ENCODE data around the gene EPHA2. TPM values are rescaled to one million over a fixed set of nuclear protein-coding genes. Genes with fewer than 3 reads are reported as not detected.

The EPHA2 gene
- total and polyA plus RNA-seq, 2 donors (not counting 3 experiments of a cell fraction or from before 2014, with no cell fraction given) = 141 to 147 TPM

GRCh38 chr1:16131636-16132324 lies 24.1 kb downstream of the EPHA2 start:
- H3K36me3 ChIP-seq (ENCODE audit: control insufficient read depth in 2 of 2, extremely low read depth in 1 of 2, insufficient read depth in 2 of 2, low read length in 2 of 2) = peaks cover 66 to 85% of the 10 kb centered on the region in 2 experiments
- peaks cover 5% of the 10 kb centered on the region for H3K4me1 ChIP-seq (ENCODE audit: control insufficient read depth, extremely low read depth, insufficient read depth, low read length)
- dilution Hi-C loops (cut with MboI; ENCODE audit: extremely low pct_ligation_motif_present, low sequenced_read_pairs) = no loop called here
- intact Hi-C loops (cut with micrococcal nuclease) = no loop called here
- H3K9ac ChIP-seq (replicated peaks; ENCODE audit: extremely low read depth, insufficient read depth, low read length) = no peak overlapping the region
- no peak for TF ChIP-seq EZH2 (IDR thresholded peaks at IDR 0.05; ENCODE audit: borderline replicate concordance, low read depth, low read length, severe bottlenecking)
- no peak for TF ChIP-seq FOS (IDR thresholded peaks at IDR 0.05; ENCODE audit: borderline replicate concordance, insufficient read depth, low read length)
- TF ChIP-seq GATA2 (IDR thresholded peaks at IDR 0.05; ENCODE audit: insufficient read depth, insufficient read length, low read depth, low read length) = no peak
- no peak for TF ChIP-seq POLR2A (IDR thresholded peaks at IDR 0.05; ENCODE audit: low read depth, low read length)
- no peak for TF ChIP-seq POLR2AphosphoS5 (IDR thresholded peaks at IDR 0.05; ENCODE audit: insufficient read depth, low read depth, low read length)
- TF ChIP-seq CTCF (IDR thresholded peaks at IDR 0.05; ENCODE audit: extremely low read depth in 1 of 2, insufficient read depth in 1 of 2, low read depth in 1 of 2, low read length in 2 of 2) = no peak
- TF ChIP-seq JUN (IDR thresholded peaks at IDR 0.05; ENCODE audit: borderline replicate concordance, insufficient read depth, insufficient read length, low read depth) = no peak
- TF ChIP-seq MYC (IDR thresholded peaks at IDR 0.05; ENCODE audit: low read depth, low read length) = no peak
- no peak for TF ChIP-seq MAX (IDR thresholded peaks at IDR 0.05; ENCODE audit: insufficient read depth, insufficient read length)
- H2AFZ ChIP-seq (ENCODE audit: low read depth, low read length) = no peak overlapping the region
- H3K4me2 ChIP-seq (ENCODE audit: insufficient read depth, low read length) = no peak overlapping the region
- H3K79me2 ChIP-seq (ENCODE audit: control insufficient read depth, insufficient read depth, low read length) = peaks cover 68% of the 10 kb centered on the region
- no peaks in the 10 kb centered on the region for H3K9me1 ChIP-seq (replicated peaks; ENCODE audit: control insufficient read depth, extremely low read depth, insufficient read depth, low read length)
- no peak for FAIRE-seq
- no TSS peak for BruUV-seq (replicated peaks)
- H3K27ac ChIP-seq (ENCODE audit: insufficient read depth, low read depth, low read length) = no peak overlapping the region
- no peaks in the 10 kb centered on the region for H3K9me3 ChIP-seq (replicated peaks; ENCODE audit: control insufficient read depth, insufficient read depth, low read length)
- ChIA-PET CTCF (interaction anchor here (1.1 to 1.5 kb wide), 2 partner anchors 14 to 50 kb away, joined by 4 to 5 read pairs; no protein-coding TSS in a partner anchor), POLR2A (no interaction called here)
- no peak overlapping the region for H3K4me3 ChIP-seq (replicated peaks in 1 of 3; ENCODE audit: insufficient read depth in 1 of 3, low read depth in 1 of 3, low read length in 3 of 3)
- H4K20me1 ChIP-seq (replicated peaks; ENCODE audit: control insufficient read depth, extremely low read depth, insufficient read depth, low read length) = no peaks in the 10 kb centered on the region
- H3K27me3 ChIP-seq (ENCODE audit: control insufficient read depth in 2 of 2, insufficient read depth in 2 of 2, low read length in 2 of 2) = no peaks in the 10 kb centered on the region
- no peak for DNase-seq (ENCODE audit: low read depth, low spot score)

Data from endothelial cell of umbilical vein (primary cell).